HTERT RPE-1 (cell line): ENCODE data around the gene SLC20A1.
"Not testable (repeated sequence)": the region's sequence is repeated elsewhere in the genome, so short reads cannot be mapped to it uniquely, and the experiment has no call there.

Experiments
- in situ Hi-C: fragments of 300-500 bp; cut with MboI; formaldehyde crosslinking; loops from 4 replicates; pipeline ENCODE4 v1.14.3; 2020; ENCODE audit warnings: low sequenced_read_pairs

The SLC20A1 gene, protein sequence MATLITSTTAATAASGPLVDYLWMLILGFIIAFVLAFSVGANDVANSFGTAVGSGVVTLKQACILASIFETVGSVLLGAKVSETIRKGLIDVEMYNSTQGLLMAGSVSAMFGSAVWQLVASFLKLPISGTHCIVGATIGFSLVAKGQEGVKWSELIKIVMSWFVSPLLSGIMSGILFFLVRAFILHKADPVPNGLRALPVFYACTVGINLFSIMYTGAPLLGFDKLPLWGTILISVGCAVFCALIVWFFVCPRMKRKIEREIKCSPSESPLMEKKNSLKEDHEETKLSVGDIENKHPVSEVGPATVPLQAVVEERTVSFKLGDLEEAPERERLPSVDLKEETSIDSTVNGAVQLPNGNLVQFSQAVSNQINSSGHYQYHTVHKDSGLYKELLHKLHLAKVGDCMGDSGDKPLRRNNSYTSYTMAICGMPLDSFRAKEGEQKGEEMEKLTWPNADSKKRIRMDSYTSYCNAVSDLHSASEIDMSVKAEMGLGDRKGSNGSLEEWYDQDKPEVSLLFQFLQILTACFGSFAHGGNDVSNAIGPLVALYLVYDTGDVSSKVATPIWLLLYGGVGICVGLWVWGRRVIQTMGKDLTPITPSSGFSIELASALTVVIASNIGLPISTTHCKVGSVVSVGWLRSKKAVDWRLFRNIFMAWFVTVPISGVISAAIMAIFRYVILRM

DNA sequence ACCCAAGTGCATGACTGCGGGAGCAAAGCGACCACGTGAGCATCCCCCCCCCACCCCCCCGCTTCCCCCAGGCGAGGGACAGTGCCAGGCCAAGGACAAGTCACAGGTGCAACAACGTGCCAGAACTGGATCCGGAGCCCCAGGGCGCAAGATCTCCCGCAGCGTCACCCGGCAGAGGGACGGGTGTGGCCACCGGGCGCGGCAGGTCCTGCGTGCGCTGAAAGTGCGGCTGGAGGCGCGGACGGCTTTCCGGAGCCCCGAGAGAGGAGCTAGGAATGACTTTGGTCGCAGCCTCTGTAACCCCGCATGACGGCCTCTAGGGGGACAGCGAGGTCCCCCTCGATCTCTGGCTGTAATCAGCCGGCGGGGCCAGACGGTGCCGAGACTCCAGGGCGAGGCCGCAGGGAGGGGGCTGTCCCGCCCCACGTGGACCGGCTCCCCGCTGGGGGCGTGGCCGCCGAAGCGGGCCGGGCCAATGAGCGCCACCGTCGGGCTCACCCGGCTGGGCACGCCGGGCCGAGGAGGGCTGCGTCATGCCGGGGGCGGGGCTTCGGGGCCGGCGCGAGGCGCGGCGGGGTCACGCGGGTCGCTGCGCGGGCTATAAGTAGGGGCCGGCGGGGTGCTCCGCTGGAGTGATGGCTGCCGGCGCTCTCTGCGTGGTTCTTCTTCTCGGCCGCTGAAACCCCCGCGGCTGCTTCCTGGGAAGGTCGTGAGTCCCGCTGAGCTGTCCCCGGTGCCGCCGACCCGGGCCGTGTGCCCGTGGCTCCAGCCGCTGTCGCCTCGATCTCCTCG lies at the start of gene SLC20A1:
Gene SLC20A1 (plus strand): TSS at position 630 of the 792 bp plus-strand sequence. CDS start 890 bp downstream, outside the sequence.
- in situ Hi-C loops, result no loop called here

DNA sequence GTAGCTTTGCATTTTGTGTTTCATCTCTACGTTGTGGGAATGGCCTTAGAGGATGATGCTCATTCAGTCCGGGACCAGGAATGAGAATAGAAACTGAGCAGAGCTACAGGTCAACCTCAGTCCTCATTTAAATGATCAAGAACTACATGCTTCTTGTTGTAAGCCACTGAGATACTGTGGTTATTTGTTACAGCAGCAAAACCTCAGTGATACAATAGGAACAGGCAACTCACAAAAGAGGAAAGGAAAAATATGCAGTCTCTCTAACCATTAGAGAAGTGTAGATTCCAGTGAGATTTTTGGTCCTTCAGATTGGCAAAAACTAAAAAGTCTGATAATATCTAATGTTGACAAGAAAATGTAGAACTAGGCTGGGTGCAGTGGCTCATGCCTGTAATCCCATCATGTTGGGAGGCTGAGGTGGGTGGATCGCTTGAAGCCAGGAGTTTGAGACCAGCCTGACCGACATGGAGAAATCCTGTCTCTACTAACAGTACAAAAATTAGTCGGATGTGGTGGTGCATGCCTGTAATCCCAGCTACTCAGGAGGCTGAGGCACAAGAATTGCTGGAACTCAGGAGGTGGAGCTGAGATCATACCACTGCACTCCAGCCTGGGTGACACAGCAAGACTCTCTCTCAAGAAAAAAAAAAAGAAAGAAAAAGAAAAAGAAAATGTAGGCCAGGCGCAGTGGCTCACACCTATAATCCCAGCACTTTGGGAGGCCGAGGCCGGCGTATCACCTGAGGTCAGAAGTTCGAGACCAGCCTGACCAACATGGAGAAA lies 48.0 kb upstream of the SLC20A1 start:
- in situ Hi-C loops, result no loop called here

DNA sequence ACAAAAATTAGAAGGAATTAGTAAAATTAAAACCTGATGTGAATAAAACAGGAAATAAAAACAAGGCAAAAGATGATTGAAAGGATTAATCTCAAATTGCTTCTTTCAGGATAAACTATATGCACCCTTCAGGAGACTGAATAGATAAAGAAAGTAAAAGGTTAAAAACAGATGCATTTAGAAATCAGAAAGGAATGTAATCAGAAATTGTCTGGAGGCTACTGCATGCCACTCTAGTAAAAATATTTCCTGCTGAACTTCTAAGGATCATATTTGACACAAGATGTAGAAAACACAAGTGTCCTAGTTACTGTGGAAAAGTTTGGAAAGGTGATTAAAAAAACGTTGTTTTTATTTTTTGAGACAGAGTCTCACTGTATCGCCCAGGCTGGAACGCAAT lies 45.1 kb upstream of the SLC20A1 start:
- in situ Hi-C loops, result no loop called here

DNA sequence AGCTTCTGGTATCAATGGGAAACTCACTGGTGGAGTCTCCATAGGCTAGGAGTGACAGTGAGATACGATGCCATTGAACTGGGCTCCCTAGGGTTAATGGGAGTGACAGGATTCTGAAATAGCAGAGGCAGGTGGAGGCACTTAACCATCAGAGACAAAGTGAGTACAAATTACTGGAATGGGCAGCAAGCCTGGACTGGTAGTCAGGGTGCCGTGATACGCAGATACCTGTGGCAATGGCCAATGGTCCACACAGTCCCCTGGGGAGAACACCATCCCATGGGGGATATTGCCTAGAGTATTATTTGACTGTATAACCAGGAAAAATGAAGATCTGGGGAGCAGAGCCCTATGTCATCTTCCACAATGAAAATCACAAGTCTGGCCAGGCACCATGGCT lies 44.0 kb upstream of the SLC20A1 start:
- in situ Hi-C loops, result no loop called here

DNA sequence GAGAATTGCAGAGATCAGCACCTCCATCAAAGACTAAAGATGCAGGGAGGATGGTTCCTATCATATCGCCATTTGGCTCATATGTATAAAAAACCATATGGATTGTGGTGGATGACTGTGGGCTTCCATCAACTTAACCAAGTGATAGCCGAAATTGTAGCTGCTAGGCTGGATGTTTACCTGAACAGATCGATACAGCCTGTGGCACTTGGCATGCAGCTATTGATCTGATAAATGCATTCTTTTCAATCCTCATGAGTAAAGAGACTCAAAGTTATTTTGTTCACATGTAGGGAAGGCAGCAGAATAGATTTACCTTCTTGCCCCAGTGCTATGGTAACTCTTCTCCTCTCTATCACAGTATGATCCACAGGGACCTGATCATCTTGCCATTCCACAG lies 42.8 kb upstream of the SLC20A1 start:
- in situ Hi-C loops, result no loop called here

DNA sequence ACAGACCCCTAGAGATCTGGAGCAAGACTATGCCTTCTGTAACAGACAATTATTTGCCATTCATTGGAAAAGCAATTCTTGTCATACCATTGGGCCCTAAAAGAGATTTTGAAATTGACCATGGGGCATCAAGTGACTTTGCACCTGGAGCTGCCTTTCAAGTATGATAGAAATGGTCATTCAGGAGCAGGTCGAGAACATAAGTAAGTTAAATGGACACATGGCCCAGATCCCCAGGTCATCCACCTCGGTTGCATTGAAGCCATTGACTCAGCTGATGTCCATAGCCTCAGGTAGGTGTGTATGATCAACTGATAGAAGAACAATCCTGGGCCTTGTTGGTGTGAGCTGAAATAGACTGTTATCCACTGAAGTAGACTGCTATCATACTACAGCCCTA lies 42.0 kb upstream of the SLC20A1 start:
- in situ Hi-C loops, result no loop called here

DNA sequence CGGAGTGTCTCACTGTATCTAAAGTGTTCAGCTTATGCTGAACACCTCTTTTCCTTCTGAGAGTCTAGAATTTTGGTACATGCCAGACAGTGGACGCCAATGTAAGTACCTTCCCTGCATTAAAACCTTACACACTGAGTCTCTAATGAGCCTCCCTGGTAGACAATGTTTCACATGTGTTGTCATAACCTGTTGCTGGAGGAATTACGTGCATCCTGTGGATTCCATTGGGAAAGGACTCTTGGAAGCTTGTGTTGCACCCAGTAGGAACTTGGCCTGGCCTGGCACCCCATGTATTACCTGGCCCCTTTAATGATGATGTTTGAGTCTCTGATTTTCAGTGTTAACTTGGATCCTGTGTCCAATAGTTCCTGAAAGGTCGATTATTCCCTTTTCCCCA lies 40.8 kb upstream of the SLC20A1 start:
- in situ Hi-C loops, result no loop called here

DNA sequence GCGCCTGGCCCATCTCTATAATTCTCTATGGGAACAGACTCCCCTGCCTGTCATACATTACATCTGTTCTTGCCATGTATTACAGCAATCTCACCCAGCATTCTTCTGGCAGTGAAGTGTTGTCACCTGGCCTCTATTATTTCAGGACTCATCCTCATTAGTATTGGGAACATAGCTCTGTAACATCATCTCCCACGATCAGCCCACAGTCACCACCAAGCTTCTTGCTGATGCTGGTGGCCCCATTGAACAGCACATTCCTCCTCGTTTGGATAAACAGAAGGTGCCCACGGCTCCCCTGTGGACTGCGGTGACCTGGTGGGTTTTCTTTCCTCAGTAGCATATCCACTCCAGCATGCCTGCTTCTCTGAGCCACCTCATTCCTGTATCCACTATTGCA lies 39.8 kb upstream of the SLC20A1 start:
- in situ Hi-C loops, result no loop called here

DNA sequence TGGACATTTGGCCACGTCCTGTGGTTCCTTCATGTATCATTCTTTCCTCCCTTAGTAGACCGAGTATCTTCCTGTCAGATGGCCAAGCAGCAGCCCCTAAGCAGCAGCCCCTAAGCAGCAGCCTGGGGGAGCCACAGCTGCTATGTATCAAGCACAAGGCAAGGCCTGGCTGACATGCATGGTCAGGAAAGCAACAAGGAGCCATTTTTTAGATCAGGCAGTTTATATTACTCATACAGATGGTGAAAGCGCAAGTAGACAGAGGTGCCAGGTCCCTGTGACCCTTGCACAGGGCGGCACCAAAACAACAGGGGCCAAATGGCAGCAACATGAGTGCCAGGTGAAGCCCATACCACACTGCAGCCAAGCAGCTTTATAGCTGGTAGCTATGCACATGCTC lies 39.2 kb upstream of the SLC20A1 start:
- in situ Hi-C loops, result no loop called here

DNA sequence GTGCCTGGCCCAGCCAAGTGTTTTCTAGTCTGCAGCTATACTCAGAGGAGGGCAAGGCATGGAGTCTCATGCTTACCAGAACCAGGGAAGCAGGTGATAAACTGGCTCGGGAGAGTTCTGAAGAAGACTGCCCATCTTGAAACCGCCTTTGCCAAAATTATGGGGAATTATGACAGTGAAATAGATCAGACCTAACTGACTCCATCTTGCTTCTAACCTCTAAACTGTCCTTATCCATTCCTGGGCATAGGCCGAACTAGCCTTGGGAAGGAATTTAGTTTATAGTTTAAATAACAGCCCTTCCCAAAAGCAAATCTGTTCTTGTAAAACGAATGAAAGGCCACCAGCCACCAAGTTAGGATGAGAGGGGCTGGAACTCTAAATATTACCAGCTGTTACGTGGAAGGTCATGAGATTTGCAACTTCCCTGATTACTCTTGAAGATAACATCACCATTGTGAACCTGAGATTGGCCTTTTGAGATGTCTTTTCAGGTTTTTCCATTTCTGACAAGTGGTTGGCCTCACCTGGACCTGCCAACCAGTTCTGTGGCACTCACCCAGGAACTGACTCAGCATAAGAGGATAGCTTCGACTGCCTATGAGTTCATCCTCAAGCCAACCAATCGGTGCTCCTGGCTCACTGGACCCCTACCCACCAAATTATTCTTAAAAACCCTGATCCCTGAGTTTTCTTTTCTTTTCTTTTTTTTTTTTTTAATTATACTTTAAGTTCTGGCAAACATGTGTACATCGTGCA lies 37.9 kb upstream of the SLC20A1 start:
- in situ Hi-C loops, result no loop called here

DNA sequence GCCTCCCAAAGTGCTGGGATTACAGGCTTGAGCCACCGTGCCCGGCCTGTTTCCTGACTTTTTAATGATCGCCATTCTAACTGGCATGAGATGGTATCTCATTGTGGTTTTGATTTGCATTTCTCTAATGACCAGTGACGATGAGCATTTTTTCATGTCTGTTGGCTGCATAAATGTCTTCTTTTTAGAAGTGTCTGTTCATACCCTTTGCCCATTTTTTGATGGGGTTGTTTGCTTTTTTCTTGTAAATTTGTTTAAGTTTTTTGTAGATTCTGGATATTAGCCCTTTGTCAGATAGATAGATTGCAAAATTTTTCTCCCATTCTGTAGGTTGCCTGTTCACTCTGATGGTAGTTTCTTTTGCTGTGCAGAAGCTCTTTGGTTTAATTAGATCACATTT lies 36.4 kb upstream of the SLC20A1 start:
- in situ Hi-C loops, result not testable (repeated sequence)

DNA sequence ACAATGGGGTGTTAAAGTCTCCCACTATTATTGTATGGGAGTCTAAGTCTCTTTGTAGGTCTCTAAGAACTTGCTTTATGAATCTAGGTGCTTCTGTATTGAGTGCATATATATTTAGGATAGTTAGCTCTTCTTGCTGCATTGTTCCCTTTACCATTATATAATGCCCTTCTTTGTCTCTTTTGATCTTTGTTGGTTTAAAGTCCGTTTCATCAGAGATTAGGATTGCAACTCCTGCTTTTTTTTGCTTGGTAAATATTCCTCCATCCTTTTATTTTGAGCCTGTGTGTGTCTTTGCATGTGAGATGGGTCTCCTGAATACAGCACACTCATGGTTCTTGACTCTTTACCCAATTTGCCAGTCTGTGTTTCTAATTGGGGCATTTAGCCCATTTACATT lies 33.5 kb upstream of the SLC20A1 start:
- in situ Hi-C loops, result not testable (repeated sequence)

DNA sequence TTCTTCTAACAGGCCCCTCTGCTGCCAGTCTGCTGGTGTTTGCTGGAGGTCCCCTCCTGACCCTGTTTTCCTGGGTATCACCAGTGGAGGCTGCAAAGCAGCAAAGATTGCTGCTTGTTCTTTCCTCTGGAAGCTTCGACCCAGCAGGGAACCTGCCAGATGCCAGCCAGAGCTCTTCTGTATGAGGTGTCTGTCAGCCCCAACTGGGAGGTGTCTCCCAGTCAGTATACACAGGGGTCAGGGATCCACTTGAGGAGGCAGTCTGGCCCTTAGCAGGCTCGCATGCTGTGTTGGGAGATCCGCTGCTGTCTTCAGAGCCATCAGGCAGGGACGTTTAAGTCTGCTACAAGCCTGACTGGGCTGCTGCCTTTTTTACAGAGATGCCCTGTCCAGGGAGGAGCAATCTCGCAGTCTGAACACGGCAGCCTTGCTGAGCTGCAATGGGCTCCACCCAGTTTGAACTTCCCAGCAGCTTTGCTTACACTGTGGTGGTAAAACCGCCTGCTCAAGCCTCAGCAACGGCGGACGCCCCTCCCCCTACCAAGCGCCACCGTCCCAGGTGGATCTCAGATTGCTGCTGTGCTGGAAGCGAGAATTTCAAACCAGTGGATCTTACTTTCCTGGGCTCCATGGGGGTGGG lies 31.4 kb upstream of the SLC20A1 start:
- in situ Hi-C loops, result no loop called here

DNA sequence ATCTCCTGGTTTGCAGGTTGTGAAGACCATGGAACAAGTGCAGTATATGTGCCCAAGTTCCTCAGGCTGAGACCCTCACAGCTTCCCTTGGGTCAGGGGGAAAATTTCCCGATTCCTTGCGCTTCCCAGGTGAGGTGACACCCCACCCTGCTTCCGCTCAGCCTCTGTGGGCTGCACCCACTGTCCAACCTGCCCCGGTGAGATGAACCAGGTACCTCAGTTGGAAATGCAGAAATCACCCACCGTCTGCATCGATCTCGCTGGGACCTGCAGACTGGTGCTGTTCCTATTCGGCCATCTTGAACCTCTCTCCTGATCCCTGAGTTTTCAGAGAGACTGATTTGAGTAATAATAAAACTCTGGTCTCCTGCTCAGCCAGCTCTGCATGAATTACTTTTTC lies 30.7 kb upstream of the SLC20A1 start:
- in situ Hi-C loops, result no loop called here

DNA sequence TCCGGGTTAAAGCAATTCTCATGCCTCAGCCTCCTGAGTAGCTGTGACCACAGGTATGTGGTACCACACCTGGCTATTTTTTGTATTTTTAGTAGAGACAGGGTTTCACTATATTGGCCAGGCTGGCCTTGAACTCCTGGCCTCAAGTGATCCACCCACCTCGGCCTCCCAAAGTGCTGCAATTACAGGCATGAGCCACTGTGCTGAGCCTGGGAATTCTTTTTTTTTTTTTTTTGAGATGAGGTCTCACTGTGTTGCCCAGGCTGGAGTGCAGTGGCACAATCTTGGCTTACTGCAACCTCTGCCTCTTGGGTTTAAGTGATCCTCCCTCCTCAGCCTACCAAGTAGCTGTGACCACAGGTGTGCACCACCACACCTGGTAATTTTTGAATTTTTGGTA lies 29.9 kb upstream of the SLC20A1 start:
- in situ Hi-C loops, result not testable (repeated sequence)

DNA sequence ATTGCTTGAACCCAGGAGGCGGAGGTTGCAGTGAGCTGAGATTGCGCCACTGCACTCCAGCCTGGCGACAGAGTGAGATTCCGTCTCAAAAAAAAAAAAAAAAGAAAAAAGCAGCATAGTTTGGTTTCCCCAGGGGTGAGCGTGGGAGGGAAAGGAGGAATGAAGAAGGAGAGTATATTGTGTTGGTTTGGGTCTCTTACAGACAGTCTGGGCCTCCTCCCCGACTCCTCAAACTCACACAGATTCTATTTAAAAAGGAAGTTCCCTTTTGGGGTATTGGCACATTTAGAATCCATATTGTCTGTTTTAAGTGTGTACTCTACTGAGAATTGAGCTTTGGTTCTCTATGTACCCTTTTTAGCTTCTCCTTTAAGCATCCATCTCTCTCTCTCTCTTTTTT lies 27.4 kb upstream of the SLC20A1 start:
- in situ Hi-C loops, result no loop called here

DNA sequence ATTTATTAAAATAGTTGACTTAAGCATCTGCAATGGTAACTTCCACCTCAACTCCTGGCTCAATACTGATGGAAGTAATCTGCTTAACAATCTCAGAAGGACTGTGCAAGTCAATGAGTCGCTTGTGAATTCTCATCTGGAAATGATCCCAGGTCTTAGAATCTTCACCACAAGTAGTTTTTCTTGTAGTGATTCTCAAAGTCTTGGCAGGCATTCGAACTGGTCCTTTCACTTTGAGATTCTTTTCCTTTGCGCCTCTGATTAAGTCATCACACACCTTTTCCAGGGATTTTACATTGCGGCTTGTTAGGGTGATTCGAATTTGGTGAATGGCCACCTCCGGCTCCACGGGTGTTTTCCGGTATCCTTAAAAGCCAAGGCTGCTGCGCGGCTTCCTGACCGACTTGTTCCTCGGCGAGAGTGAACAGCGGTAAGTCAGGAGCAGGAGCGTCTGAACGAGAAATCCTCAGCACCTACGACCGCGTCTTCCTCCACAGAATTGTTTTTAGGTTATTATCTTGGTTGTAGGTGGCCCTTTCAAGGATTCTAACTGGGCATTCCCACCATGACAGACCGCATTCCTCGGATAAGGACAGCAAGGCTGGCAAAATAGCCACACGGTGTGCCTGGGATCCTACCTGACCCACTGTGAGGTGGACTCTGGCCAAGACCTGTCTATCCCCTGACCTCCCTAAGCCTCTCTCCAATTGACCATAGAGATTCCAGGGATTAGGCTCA lies 23.8 kb upstream of the SLC20A1 start:
- in situ Hi-C loops, result no loop called here

DNA sequence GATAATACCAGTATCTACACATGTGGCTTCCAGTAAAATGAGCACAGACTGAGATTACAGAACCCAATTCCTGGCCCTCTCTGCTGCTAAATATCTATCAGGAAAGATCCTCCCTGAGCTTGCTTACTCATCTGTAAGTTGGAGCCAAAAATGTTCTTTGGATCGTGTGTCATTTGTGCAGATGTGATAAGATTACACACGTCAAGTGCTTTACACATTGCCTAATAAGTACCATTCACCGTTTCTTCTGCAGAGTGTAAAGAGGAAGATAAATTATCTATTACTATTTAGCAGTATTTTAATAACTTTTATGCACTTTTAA lies 23.2 kb upstream of the SLC20A1 start:
- in situ Hi-C loops, result no loop called here
